ENCODE measurements around the gene BCL2L13. TPM values are rescaled to one million over a fixed set of nuclear protein-coding genes. Genes with fewer than 3 reads are reported as not detected.
"Not testable (repeated sequence)": the region's sequence is repeated elsewhere in the genome, so short reads cannot be mapped to it uniquely, and the experiment has no call there.

The BCL2L13 gene
- total RNA-seq, 1 donor from 2014 or later = 39.9 TPM

DNA sequence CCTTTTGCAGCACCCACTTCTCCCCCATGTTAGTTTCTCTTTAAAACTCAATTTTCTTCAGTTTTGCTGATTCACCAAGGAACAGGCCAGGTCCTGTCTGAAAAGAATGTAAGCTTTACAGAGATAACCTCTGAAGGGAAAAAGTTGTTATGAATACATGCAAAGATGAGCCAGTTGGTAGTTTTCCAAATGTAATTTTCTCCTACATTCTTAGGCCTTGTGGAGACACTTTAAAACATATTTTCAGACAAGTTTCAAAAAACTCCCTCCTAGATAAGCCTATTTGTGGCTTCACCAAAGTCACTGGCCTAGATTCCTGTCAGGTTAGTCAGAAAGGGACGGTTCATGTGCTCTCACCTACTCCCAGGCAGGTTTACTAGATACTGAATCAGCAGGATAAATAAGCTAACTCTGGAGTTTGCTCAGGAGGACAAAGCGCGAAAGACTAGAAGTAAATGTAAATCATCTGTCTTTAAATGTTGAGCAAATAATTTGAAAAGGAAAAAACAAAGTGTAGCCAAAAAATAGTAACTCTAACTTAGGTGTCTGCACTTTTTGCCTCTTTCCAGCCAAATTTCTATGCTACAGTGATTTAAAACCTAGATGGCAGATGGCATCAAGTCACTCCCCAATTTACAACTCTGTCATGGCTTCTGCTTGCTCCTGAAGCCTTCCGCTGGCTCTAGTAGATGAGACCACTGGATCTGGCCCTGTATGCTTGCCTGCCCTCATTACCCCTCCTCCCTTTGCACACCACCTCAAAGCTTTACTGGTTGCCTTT is 5.2 kb upstream of the BCL2L13 start:
- ATAC-seq (no peak), DNase-seq (ENCODE audit: low spot score) (no peak)
- intact Hi-C loops (cut with DNase I) = no loop called here

DNA sequence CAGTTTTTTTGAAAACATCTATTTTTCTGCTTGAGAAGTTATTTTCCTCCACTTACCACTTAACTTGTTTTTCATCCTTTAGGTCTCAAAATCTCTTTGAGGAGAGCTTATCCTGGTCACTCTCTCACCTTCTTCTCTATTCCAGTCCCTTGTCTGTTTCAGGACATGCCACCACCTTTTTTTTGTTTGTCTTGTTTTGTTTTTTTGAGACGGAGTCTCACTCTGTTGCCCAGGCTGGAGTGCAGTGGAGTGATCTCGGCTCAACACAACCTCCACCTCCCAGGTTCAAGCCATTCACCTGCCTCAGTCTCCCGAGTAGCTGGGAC is 4.6 kb upstream of the BCL2L13 start:
- intact Hi-C loops (cut with DNase I) = no loop called here
- DNase-seq (ENCODE audit: low spot score) (no peak), ATAC-seq (no peak)

DNA sequence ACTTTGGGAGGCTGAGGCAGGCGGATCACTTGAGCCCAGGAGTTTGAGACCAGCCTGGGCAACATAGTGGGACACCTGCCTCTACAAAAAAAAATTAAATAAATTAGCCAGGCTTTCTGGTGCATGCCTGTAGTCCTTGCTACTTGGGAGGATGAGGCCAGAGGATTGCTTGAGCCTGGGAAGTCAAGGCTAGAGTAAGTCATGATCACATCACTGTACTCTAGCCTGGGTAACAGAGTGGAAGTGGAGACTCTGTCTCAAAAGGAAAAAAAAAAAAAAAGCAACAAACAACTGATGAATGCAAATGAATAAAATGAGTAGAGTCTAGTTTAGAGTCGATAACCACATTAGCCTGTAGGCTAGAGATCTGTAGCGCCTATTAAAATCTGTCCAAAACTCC is 3.9 kb upstream of the BCL2L13 start:
- intact Hi-C loops (cut with DNase I) = no loop called here
- ATAC-seq (no peak), DNase-seq (ENCODE audit: low spot score) (no peak)

DNA sequence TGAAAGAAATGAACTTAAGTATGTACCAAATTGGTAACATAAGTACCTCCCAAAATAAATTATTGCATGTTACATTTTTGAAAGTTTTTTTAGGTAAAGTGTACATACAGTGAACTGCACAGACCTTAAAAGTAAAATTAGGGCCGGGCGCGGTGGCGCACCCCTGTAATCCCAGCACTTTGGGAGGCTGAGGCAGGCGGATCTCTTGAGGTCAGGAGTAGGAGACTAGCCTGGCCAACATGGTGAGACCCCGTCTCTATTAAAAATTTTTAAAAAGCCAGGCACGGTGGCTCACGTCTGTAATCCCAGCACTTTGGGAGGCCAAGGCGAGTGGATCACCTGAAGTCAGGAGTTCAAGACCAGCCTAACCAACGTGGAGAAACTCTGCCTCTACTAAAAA is 1.7 kb upstream of the BCL2L13 start:
- ATAC-seq; intact Hi-C loops (cut with DNase I); DNase-seq (ENCODE audit: low spot score): not testable (repeated sequence)

DNA sequence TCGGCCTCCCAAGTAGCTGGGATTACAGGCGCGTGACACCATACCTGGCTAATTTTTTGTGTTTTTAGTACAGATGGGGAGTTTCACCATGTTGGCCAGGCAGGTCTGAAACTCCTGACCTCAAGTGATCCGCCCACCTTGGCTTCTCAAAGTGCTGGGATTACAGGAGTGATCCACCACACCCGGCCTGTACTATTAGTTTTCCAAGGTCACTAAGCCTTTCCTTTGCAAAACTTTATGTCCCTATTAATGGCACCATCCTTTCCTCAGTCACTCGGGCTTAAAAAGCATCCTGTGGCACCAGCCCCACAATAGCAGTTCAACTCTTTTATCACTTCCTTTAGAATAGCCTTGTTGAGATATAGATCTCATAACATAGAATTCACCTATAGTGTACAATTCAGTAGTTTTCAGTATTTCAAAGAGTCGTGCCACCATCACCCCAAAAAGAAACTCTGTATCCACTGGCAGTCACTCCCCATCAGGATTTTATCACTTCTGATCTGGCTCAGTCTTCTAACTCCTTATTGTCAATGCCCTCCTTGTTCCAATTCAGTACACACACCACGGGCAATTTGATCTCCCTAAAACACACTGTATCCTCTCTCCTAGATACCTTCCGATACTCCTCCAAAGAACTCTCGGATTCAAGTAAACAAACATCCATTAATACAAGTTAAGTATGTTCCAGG is 921 bp upstream of the BCL2L13 start:
- ATAC-seq = peak; percentile 2
- intact Hi-C loops (cut with DNase I) = no loop called here
- DNase-seq (ENCODE audit: low spot score) = no peak

DNA sequence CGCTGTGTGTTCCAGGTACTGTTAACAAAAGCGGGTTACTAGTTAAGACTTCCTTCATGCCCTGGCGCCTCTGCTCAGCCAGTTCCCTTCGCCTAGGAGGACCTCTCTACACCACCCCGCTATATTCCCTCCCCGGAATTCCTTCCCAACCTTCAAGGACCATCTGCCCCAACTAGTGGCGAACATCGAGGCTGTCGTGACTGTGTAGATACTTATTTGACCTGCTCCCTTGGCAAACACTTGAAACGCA is 450 bp upstream of the BCL2L13 start:
- peak; percentile 65 for ATAC-seq
- no peak for DNase-seq (ENCODE audit: low spot score)
- intact Hi-C loops (cut with DNase I) = no loop called here

DNA sequence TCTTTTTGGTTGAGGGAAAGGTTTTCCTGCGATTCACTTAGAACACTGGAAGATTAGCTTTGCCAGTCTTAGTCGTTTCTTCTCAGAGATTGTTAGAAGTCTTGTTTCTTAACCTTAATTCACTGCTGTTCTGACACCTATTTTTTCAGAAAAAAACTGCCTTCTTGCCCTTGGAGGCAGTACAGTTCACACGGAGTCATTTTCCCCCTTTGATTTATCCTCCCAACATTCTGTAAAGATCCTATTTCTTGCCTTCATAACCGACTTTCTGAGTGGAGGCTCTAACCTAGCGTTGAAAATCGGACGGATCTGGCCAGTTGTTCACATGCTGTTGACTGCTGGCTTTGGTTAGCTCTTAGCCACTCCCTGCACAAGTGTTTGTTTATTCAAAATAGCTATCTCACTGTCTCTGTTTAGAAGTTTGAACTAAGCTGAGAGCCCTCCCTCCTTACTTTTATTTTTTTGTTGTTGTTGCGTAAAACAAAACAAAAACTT is 737 bp downstream of the BCL2L13 start:
- ATAC-seq (peak; percentile 44), DNase-seq (ENCODE audit: low spot score) (no peak)
- intact Hi-C loops (cut with DNase I) = no loop called here

DNA sequence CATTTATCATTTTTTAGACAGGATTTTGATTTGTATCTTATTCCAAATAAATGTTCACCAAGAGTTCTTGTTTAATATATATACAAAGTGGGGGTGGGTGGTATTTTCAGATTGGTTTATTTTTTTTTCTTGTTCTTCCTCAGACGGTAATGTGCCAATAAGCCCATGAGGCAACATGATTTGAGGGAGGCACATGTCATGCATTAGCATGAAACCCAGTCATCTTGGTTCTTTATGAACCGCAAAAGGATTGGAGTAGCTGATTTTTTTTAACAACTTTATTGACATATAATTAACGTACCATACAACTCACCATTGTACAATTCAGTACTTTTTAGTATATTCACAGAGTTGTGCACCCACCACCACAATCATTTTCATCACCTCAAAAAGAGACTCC is 2.7 kb downstream of the BCL2L13 start:
- ATAC-seq (no peak), DNase-seq (ENCODE audit: low spot score) (no peak)

DNA sequence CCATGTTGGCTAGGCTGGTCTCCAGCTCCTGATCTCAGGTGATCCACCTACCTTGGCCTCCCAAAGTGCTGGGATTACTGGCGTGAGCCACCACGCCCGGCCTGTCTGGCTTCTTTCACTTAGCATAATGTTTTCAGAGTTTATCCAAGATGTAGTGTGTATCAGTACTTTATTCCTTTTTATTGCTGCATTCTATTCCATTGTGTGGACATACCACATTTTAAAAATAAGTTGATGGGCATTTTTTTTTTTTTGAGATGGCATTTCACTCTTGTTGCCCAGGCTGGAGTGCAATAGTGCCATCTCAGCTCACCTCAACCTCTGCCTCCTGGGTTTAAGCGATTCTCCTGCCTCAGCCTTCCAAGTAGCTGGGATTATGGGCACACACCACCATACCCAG is 3.8 kb downstream of the BCL2L13 start:
- DNase-seq (ENCODE audit: low spot score); ATAC-seq; intact Hi-C loops (cut with DNase I): not testable (repeated sequence)

More for the DNA sequence above, 2.7 kb downstream of the BCL2L13 start:
- intact Hi-C loops (cut with DNase I) = no loop called here

DNA sequence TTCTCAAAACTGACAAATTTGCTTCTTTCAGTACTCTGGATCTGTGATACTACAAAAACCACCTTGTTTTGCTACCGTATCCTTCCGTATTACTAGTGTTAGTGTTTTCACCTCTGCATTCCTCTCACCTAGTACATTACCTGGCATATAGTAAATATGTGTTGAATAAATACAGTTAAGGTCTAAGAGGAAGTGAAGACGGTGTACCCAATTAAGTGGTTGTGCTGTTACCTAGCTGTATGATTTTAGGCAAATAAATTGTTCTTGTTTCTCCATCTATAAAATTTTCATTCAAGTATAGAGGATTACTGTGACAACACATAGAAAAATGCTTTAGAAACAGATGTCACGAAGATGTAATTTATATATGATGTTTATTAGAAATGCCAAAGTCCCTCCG is 8.9 kb downstream of the BCL2L13 start:
- DNase-seq (ENCODE audit: low spot score) (no peak), ATAC-seq (no peak)
- intact Hi-C loops (cut with DNase I) = no loop called here

DNA sequence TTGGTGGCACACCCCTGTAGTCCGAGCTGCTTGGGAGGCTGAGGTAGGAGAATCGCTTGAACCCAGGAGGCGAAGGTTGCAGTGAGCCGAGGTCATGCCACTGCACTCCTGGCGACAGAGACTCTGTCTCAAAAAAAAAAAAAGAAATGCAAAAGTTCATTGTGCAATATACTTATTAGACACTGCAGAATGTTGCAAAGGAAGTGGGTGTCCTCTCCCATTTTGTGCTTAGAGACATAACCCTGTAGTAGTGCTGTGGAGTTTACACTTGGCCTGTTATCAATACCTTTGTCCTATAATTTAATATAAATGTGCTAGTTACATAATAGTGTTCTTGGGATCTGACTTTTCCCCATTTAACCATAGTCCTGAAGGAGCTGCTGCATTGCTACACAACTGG is 9.4 kb downstream of the BCL2L13 start:
- DNase-seq (ENCODE audit: low spot score) (no peak), ATAC-seq (no peak)
- intact Hi-C loops (cut with DNase I) = no loop called here

DNA sequence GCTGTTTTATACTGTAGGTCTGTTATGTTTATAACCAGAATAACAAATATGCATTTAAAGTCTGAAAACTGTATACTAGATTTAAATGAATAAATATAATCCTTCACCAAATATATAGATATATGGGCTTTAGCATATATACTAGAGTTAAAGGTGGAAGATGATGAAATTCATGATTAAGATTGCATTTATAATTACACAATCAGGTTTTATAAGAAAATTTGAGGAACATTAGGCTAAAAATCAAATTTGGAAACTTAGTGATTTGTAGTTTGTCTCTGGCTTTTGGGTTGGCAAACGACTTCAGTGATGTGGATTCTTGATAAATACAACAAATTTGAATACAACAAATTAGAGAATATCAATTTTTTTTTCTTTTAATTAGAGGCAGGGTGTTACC is 10.0 kb downstream of the BCL2L13 start:
- ATAC-seq = no peak
- no peak for DNase-seq (ENCODE audit: low spot score)
- intact Hi-C loops (cut with DNase I) = no loop called here

DNA sequence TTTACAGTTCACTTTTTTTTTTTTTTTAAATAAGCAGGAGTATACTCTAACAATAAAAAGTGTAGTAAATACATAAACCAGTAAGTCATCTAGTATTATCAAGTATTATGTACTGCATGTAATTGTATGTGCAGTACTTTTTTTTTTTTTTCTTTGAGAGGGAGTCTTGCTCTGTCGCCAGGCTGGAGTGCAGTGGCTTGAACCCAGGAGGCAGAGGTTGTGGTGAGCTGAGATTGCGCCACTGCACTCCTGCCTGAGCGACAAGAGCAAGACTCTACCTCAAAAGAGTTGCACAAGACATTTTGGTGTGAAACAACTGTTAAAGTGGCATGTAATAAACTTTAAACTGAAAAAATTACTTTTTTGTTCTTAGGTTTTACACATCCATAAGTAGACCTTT is 16.7 kb downstream of the BCL2L13 start:
- DNase-seq (ENCODE audit: low spot score) (no peak), ATAC-seq (no peak)
- intact Hi-C loops (cut with DNase I) = no loop called here

DNA sequence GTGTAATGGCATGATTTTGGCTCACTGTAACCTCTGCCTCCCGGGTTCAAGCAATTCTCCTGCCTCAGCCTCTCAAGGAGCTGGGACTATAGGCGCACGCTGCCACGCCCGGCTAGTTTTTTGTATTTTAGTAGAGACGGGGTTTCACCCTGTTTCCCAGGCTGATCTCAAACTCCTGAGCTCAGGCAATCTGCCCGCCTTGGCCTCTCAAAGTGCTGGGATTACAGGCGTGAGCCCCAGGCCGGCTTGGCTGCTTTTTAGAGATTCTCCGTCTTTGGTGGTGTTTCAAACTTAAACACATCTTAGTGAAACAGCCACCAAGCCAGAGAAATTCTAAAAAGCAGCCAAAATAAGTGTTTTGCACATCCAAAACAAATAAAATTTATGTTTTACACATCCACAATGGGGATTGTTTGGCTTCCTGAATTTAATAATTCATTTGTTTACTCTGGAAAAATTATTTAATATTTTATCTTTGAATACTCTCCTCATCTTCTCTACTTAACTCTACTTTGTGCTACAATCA is 18.4 kb downstream of the BCL2L13 start:
- peak; percentile 55 for ATAC-seq

DNA sequence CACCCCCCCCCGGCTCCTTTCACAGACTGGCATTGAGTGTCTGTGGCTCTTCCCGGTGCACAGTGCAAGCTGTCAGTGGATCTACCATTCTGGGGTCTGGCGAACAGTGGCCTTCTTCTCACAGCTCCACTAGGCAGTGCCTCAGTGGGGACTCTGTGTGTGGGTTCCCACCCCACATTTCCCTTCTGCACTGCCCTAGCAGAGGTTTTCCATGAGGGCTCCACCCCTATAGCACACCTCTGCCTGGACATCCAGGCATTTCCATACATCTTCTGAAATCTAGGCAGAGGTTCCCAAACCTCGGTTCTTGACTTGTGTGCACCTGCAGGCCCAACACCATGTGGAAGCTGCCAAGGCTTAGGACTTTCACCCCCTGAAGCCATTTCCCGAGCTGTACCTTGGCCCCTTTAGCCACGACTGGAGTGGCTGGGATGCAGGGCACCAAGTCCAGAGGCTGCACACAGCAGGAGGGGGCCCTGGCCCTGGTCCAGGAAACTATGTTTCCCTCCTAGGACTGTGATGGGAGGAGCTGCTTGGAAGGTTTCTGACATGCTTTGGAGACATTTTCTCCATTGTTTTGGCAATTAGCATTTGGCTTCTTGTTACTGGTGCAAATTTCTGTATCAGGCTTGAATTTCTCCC is 26.0 kb downstream of the BCL2L13 start:
- ATAC-seq = no peak
- intact Hi-C loops (cut with DNase I) = no loop called here
- DNase-seq (ENCODE audit: low spot score) = no peak

More for the DNA sequence above, 18.4 kb downstream of the BCL2L13 start:
- intact Hi-C loops (cut with DNase I) = no loop called here
- DNase-seq (ENCODE audit: low spot score) = no peak

DNA sequence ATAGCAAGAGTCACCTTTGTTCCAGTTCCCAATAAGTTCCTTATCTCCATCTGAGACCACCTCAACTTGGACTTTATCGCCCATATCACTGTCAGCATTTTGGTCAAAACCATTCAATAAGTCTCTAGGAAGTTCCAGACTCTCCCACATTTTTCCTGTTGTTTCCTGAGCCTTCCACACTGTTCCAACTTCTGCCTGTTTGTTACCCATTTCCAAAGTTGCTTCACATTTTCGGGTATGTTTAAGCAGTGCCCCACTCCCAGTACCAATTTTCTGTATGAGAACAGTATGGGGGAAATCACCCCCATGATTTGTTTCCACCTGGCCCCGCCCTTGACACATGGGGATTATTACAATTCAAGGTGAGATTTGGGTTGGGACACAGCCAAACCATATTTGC is 26.7 kb downstream of the BCL2L13 start:
- DNase-seq (ENCODE audit: low spot score) (no peak), ATAC-seq (no peak)
- intact Hi-C loops (cut with DNase I) = no loop called here

DNA sequence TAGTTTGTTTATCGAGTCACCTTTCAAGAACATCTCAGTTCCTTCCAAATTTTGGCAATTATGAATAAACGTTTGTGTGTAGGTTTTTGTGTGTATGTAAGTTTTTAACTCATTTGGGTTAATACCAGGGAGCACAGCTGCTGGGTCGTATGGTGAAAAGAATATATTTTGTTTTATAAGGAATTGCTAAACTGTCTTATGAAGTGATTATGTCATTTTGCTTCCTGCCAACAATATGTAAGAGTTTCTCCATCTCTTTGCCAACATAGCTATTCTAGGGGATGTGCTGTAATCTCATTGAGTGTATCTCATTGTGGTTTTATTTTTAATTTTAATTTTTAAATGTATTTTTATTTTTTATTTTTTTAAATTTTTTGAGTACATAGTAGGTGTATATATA is 27.3 kb downstream of the BCL2L13 start:
- intact Hi-C loops (cut with DNase I) = no loop called here
- no peak for ATAC-seq
- no peak for DNase-seq (ENCODE audit: low spot score)

DNA sequence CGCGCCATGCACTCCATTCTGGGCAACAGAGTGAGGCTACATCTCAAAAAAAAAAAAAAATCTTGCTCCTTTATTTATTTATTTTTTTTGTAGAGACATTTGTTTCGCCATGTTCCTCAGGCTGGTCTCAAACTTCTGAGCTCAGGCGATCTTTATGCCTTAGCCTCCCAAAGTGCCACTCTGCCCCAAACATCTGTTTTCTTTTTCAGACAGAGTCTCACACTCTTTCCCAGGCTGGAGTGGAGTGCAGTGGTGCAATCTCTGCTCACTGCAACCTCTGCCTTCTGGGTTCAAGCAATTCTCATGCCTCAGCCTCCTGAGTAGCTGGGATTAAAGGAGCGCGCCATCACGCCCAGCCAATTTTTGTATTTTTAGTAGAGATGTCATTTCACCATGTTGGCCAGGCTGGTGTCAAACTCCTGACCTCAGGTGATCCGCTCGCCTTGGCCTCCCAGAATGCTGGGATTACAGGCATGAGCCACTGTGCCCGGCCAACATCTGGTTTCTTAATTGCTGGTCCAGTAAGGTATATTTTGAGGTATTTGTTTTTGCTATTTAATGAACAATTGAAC is 33.0 kb downstream of the BCL2L13 start:
- intact Hi-C loops (cut with DNase I); DNase-seq (ENCODE audit: low spot score); ATAC-seq: not testable (repeated sequence)

DNA sequence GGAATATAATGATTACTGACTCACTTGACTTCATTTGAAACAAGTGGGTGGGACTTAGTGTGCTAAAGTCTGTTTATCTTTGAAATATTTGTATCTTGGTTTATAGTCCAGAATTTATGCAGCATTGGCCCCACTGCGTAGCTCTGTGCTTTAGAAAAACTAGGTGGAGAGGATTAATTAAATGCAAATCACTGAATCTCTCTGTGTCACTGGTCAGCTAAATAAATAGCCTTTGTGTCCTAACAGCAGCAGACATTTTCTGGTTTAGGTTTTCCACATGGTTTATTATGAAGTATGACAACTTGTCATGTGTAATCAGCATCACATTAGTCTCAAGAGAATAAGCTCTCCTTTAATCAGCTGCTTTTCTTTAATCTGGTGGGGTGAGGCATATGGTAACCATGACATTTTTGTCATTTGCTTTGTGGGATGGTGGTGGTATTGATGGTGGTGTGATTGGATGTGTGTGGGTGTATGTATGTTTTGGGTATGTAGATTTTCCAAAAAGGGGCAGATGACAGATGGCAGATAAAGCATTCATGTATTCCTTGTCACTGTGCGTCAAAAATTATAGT is 33.9 kb downstream of the BCL2L13 start:
- DNase-seq (ENCODE audit: low spot score) (no peak), ATAC-seq (no peak)
- intact Hi-C loops (cut with DNase I) = no loop called here

DNA sequence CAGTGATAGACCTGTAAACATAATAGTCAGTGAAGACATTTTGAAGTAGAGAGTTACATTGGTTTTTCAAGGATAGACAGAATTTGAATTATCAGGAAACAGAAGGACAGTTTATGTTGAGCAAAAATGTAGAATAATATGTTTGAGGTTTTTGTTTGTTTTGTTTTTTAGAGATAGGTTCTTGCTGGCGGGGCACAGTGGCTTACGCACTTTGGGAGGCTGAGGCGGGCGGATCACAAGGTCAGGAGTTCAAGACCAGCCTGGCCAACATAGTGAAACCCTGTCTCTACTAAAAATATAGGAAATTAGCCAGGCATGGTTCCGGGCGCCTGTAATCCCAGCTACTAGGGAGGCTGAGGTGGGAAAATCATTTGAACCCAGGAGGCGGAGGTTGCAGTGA is 35.6 kb downstream of the BCL2L13 start:
- no peak for DNase-seq (ENCODE audit: low spot score)
- ATAC-seq = no peak
- intact Hi-C loops (cut with DNase I) = no loop called here
